ENCODE results near the gene CFL2. TPM values are rescaled to one million over a fixed set of nuclear protein-coding genes. Genes with fewer than 3 reads are reported as not detected.

The CFL2 gene
- total and polyA plus RNA-seq, 2 of the 13 experiments (the other 11 are each of a cell fraction or from before 2014, with no cell fraction given) = 114 to 158 TPM

GRCh38 chr14:34714320-34715126 lies at the start of gene CFL2 (continued):
- TF ChIP-seq, protein P1, sequence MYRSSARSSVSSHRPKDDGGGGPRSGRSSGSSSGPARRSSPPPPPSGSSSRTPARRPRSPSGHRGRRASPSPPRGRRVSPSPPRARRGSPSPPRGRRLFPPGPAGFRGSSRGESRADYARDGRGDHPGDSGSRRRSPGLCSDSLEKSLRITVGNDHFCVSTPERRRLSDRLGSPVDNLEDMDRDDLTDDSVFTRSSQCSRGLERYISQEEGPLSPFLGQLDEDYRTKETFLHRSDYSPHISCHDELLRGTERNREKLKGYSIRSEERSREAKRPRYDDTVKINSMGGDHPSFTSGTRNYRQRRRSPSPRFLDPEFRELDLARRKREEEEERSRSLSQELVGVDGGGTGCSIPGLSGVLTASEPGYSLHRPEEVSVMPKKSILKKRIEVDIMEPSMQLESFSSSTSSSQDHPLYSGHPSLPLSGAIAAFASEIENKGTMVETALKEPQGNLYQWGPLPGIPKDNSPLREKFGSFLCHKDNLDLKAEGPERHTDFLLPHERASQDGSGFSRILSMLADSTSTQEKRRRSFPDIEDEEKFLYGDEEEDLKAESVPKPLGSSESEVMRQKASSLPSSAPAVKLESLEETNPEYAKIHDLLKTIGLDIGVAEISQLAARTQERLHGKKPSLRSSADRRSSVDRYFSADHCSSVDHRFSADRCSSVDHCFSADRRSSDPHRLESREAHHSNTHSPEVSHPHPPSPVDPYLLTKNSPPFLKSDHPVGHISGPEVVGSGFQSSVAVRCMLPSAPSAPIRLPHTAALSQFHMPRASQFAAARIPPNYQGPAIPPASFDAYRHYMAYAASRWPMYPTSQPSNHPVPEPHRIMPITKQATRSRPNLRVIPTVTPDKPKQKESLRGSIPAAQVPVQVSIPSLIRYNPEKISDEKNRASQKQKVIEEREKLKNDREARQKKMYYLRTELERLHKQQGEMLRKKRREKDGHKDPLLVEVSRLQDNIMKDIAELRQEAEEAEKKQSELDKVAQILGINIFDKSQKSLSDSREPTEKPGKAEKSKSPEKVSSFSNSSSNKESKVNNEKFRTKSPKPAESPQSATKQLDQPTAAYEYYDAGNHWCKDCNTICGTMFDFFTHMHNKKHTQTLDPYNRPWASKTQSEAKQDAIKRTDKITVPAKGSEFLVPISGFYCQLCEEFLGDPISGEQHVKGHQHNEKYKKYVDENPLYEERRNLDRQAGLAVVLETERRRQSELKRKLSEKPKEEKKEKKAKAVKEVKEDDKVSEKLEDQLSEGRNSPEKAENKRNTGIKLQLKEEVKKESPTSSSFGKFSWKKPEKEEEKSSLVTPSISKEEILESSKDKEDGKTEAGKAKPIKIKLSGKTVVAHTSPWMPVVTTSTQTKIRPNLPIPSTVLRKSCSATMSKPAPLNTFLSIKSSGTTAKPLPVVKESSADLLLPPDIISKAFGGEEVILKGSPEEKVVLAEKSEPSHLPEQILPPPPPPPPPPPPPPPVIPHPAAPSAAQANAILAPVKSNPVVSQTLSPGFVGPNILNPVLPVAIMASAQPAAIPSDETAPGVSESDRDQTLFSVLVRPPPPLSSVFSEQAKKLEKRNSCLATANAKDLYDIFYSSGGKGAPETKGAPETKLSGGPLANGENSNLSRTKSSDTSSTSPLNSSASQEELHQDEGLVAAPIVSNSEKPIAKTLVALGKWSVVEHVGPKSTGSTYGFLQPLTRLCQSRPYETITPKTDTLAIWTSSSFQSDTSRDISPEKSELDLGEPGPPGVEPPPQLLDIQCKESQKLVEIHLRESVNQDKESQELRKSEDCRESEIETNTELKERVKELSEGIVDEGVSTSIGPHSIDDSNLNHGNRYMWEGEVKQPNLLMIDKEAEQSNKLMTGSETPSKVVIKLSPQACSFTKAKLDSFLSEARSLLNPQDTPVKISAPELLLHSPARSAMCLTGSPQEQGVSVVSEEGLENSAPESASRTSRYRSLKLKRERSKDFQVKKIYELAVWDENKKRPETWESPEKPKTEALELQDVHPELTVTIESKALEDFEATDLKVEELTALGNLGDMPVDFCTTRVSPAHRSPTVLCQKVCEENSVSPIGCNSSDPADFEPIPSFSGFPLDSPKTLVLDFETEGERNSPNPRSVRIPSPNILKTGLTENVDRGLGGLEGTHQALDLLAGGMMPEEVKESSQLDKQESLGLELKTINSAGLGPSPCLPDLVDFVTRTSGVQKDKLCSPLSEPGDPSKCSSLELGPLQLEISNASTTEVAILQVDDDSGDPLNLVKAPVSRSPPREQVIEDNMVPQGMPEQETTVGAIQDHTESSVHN (CRISPR knock-in tag; IDR thresholded peaks at IDR 0.05) = peak; percentile 61; the same call in 1 of the 2 replicates
- TF ChIP-seq RBM39 (IDR thresholded peaks at IDR 0.05; ENCODE audit: low read depth, low read length, poor library complexity, severe bottlenecking) (no peak), TBX2 (CRISPR knock-in tag; IDR thresholded peaks at IDR 0.05; ENCODE audit: borderline replicate concordance) (peak; percentile 93), SPEN (CRISPR knock-in tag; IDR thresholded peaks at IDR 0.05; ENCODE audit: low read depth) (peak; percentile 97), MAFK (conservative IDR thresholded peaks at IDR 0.05 in 1 of 2, IDR thresholded peaks at IDR 0.05 in 1 of 2; ENCODE audit: low read length in 2 of 2) (no peak), ARID4A (CRISPR knock-in tag; IDR thresholded peaks at IDR 0.05; ENCODE audit: borderline replicate concordance) (peak; percentile 86), ZNF75D (CRISPR knock-in tag; IDR thresholded peaks at IDR 0.05; ENCODE audit: borderline replicate concordance) (no peak), HNRNPL (IDR thresholded peaks at IDR 0.05; ENCODE audit: low read depth, low read length) (peak; percentile 97), ZBTB1 (CRISPR knock-in tag; IDR thresholded peaks at IDR 0.05; ENCODE audit: borderline replicate concordance) (peak; percentile 78; the same call in 1 of the 2 replicates), ZSCAN20 (CRISPR knock-in tag; IDR thresholded peaks at IDR 0.05; ENCODE audit: borderline replicate concordance) (peak; percentile 46; the same call in 1 of the 2 replicates)

Measured in HepG2 (cell line).